H9 (cell line): ENCODE results near the gene SYT7. TPM values are rescaled to one million over a fixed set of nuclear protein-coding genes. Genes with fewer than 3 reads are reported as not detected.

Source experiments
- DNase-seq: peaks from one replicate; pipeline ENCODE4 v3.0.0-alpha.2; 2017
- H2AFZ ChIP-seq: one replicate; pipeline ENCODE4 v1.6.1; 2013; ENCODE audit warnings: mild to moderate bottlenecking, low read length, control low read depth, moderate library complexity
- H2AK5ac ChIP-seq: 2 replicates; pipeline ENCODE4 v1.6.1; 2013; ENCODE audit warnings: low read length, control low read depth, mixed read lengths; ENCODE audit not compliant: insufficient read length
- H2BK120ac ChIP-seq: one replicate; pipeline ENCODE4 v1.6.1; 2013; ENCODE audit warnings: low read depth, mild to moderate bottlenecking, low read length, control low read depth, inconsistent platforms; ENCODE audit not compliant: poor library complexity, severe bottlenecking
- H2BK12ac ChIP-seq: 2 replicates; pipeline ENCODE4 v1.6.1; 2013; ENCODE audit warnings: low read length, control low read depth, mixed read lengths, low read depth; ENCODE audit not compliant: insufficient read length
- H2BK15ac ChIP-seq: 2 replicates; pipeline ENCODE4 v1.6.1; 2013; ENCODE audit warnings: low read depth, low read length, control low read depth
- H2BK20ac ChIP-seq: one replicate; pipeline ENCODE4 v1.6.1; 2013; ENCODE audit warnings: low read depth, mild to moderate bottlenecking, low read length, control low read depth, inconsistent platforms; ENCODE audit not compliant: poor library complexity, severe bottlenecking
- H2BK5ac ChIP-seq: 2 replicates; pipeline ENCODE4 v1.6.1; 2013; ENCODE audit warnings: low read length, control low read depth, mixed read lengths; ENCODE audit not compliant: insufficient read length
- H3K14ac ChIP-seq: 2 replicates; pipeline ENCODE4 v1.6.1; 2013; ENCODE audit warnings: low read length, control low read depth; ENCODE audit not compliant: insufficient read depth
- H3K18ac ChIP-seq: 2 replicates; pipeline ENCODE4 v1.6.1; 2013; ENCODE audit warnings: low read depth, mild to moderate bottlenecking, mixed read lengths, low read length, control low read depth; ENCODE audit not compliant: insufficient read length
- H3K23ac ChIP-seq: 2 replicates; pipeline ENCODE4 v1.6.1; 2013; ENCODE audit warnings: low read length, control low read depth, mixed read lengths, low read depth; ENCODE audit not compliant: insufficient read length
- H3K23me2 ChIP-seq: 2 replicates; pipeline ENCODE4 v1.6.1; 2013; ENCODE audit warnings: low read depth, mild to moderate bottlenecking, mixed read lengths, low read length, control low read depth; ENCODE audit not compliant: insufficient read length, poor library complexity, severe bottlenecking
- H3K27ac ChIP-seq: 2 replicates; pipeline ENCODE4 v1.5.1; 2013; ENCODE audit warnings: low read length, control low read depth, mixed read lengths, low read depth; ENCODE audit not compliant: insufficient read length
- H3K27me3 ChIP-seq: 2 replicates; pipeline ENCODE4 v1.6.1; 2013; ENCODE audit warnings: low read length, control low read depth, inconsistent platforms; ENCODE audit not compliant: insufficient read depth
- H3K4ac ChIP-seq: 2 replicates; pipeline ENCODE4 v1.6.1; 2013; ENCODE audit warnings: low read depth, mild to moderate bottlenecking, control low read depth, inconsistent platforms, low read length, moderate library complexity
- H3K4me1 ChIP-seq: 2 replicates; pipeline ENCODE4 v1.6.1; 2013; ENCODE audit warnings: low read length, control low read depth, inconsistent platforms; ENCODE audit not compliant: insufficient read depth
- H3K4me2 ChIP-seq: 2 replicates; pipeline ENCODE4 v1.6.1; 2013; ENCODE audit warnings: low read length, control low read depth, mixed read lengths; ENCODE audit not compliant: insufficient read length, insufficient read depth
- H3K56ac ChIP-seq: 2 replicates; pipeline ENCODE4 v1.6.1; 2013; ENCODE audit warnings: low read depth, mild to moderate bottlenecking, mixed read lengths, low read length, control low read depth; ENCODE audit not compliant: insufficient read length
- H3K79me1 ChIP-seq: 2 replicates; pipeline ENCODE4 v1.6.1; 2013; ENCODE audit warnings: low read depth, mild to moderate bottlenecking, moderate library complexity, low read length, control low read depth, inconsistent platforms; ENCODE audit not compliant: insufficient read depth, poor library complexity, severe bottlenecking
- H3K79me2 ChIP-seq: 2 replicates; pipeline ENCODE4 v1.6.1; 2013; ENCODE audit warnings: low read length, control low read depth, inconsistent platforms; ENCODE audit not compliant: insufficient read depth
- H3K9ac ChIP-seq: 2 replicates; pipeline ENCODE4 v1.6.1; 2013; ENCODE audit warnings: low read length, control low read depth, mixed read lengths; ENCODE audit not compliant: insufficient read length; ENCODE audit errors: extremely low read depth
- H3K9me3 ChIP-seq: one replicate; pipeline ENCODE4 v1.6.1; 2013; ENCODE audit warnings: low read depth, low read length, inconsistent platforms; ENCODE audit not compliant: control insufficient read depth
- H3T11ph ChIP-seq: one replicate; pipeline ENCODE4 v1.6.1; 2013; ENCODE audit warnings: mild to moderate bottlenecking, low read length, control low read depth, inconsistent platforms
- H4K20me1 ChIP-seq: one replicate; pipeline ENCODE4 v1.6.1; 2013; ENCODE audit not compliant: control insufficient read depth, insufficient read length, insufficient read depth
- H4K5ac ChIP-seq: 2 replicates; pipeline ENCODE4 v1.6.1; 2013; ENCODE audit warnings: low read depth, mild to moderate bottlenecking, mixed read lengths, low read length, control low read depth; ENCODE audit not compliant: insufficient read length
- H4K8ac ChIP-seq: replicated peaks from 2 replicates; pipeline ENCODE4 v1.6.1; 2013; ENCODE audit warnings: low read length, control low read depth, mixed read lengths, low read depth; ENCODE audit not compliant: insufficient read length
- H4K91ac ChIP-seq: 2 replicates; pipeline ENCODE4 v1.6.1; 2013; ENCODE audit warnings: low read depth, mild to moderate bottlenecking, moderate library complexity, mixed read lengths, low read length, control low read depth; ENCODE audit not compliant: insufficient read length
- H3K27ac Mint-ChIP-seq, 3 experiments: 2 replicates in 2 of 3; 3 replicates in 1 of 3; pipeline ENCODE4 v1.8.0; 2020 to 2021; ENCODE audit warnings: mixed read lengths in 3 of 3, mild to moderate bottlenecking in 1 of 3, moderate library complexity in 1 of 3
- H3K27me3 Mint-ChIP-seq: 2 replicates; pipeline ENCODE4 v1.8.0; 2021; ENCODE audit warnings: low read depth, mild to moderate bottlenecking, moderate library complexity, mixed read lengths
- H3K36me3 Mint-ChIP-seq, 3 experiments: 2 replicates in 2 of 3; 3 replicates in 1 of 3; pipeline ENCODE4 v1.8.0; 2020 to 2021; ENCODE audit warnings: low read depth in 3 of 3, mixed read lengths in 3 of 3; ENCODE audit not compliant: insufficient read depth in 1 of 3
- H3K4me1 Mint-ChIP-seq, 2 experiments: 2 replicates each; pipeline ENCODE4 v1.8.0; 2020; ENCODE audit warnings: mixed read lengths in 2 of 2
- H3K4me3 Mint-ChIP-seq, 2 experiments: 2 replicates in 1 of 2; 3 replicates in 1 of 2; pipeline ENCODE4 v1.8.0; 2020 to 2021; ENCODE audit warnings: mild to moderate bottlenecking in 2 of 2, mixed read lengths in 2 of 2, moderate library complexity in 1 of 2
- H3K9me3 Mint-ChIP-seq, 2 experiments: 2 replicates in 1 of 2; 3 replicates in 1 of 2; pipeline ENCODE4 v1.8.0; 2020; ENCODE audit warnings: mild to moderate bottlenecking in 2 of 2, mixed read lengths in 2 of 2, moderate library complexity in 1 of 2
- WGBS: extraction: QIAGEN DNeasy Blood & Tissue Kit; methylation state at CpG from one replicate; pipeline ENCODE4 v1.1.7; 2013; ENCODE audit warnings: missing lambda C conversion rate, low lambda C conversion rate, mixed read lengths; ENCODE audit not compliant: insufficient read length; ENCODE audit errors: extremely low coverage; 5-methylcytosine and 5-hydroxymethylcytosine counted together
- total RNA-seq: library from RNA; stranded (reverse); gene quantifications from 2 replicates; pipeline ENCODE4 v1.2.1, GENCODE V29; 2021
- TF ChIP-seq, protein P1 (sequence below): fragments of 200-600 bp; sonication (generic); conservative IDR thresholded peaks from 3 replicates; pipeline ENCODE4 v1.8.0; 2021; ENCODE audit warnings: antibody characterized with exemption, mild to moderate bottlenecking

The SYT7 gene
- total RNA-seq, 1 experiment from 2014 or later, result 8.8 TPM

DNA sequence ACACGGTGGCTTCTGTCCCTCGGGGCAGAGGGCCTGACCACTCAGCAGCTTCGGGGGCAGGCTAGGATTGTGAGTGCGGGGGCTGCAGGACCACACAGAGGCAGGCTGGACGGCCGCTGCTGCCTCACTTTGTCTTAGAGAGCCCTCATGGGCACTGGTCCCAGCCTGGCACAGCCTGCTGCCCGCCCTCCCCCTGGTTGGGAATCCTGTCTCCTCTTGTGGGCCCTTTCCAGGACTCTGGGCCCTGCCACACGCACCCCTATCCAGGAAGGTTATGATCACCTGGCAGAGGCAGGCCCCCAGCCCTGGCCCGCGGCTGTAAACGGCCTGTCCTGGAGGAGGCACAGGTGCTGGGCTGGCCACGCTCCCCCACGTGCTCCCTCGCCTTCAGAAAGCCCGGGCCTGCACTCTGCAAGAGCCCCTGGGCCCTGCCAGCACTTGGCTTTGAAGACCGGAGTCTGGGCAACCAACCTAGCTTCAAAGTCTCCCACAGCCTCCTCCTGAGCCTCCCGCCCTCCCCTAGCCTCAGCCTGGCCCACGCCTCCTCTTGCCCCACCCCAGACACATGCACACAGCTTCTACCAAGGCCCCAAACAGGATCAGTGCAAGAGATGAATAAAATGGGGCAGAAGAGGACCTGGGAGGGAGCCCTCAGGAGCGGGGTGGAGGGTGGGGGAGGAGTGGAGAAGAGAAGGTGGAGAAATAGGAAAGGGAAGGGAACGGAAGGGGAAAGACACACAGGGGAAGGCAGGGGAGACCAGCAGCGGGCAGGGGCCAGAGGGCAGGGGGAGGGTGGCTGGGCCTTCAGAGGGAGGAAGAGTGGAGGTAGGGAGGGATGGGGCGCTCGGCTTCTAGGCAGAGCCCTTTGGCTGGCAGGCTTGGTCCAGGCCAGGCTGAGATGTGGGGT, 31.0 kb downstream of the SYT7 start:
- no CpG with 5 or more reads among the region's 23 CpGs for WGBS
- H3K4me3 Mint-ChIP-seq, result no peak overlapping the region
- peak overlapping the region in 1 of 3 experiments; percentile 52; a peak in 1 of 7 replicates for H3K27ac Mint-ChIP-seq
- H3K9ac ChIP-seq, result no peak overlapping the region
- no peaks in the 10 kb centered on the region; the same call in 1 of the 2 replicates for H3K4me1 ChIP-seq
- H2AFZ ChIP-seq, result no peak overlapping the region
- H4K91ac ChIP-seq, result no peak overlapping the region
- H2BK120ac ChIP-seq, result no peak overlapping the region
- H3T11ph ChIP-seq, result no peak overlapping the region
- no peak overlapping the region for H3K23ac ChIP-seq
- no peak overlapping the region for H2BK15ac ChIP-seq
- H3K9me3 ChIP-seq, result no peaks in the 10 kb centered on the region
- H2BK20ac ChIP-seq, result no peak overlapping the region
- H3K27me3 ChIP-seq, result peaks cover 4% of the 10 kb centered on the region; the same call in 1 of the 2 replicates
- peaks cover 26% of the 10 kb centered on the region for H3K27me3 Mint-ChIP-seq
- H3K9me3 Mint-ChIP-seq, result no peaks in the 10 kb centered on the region
- H4K20me1 ChIP-seq, result no peaks in the 10 kb centered on the region
- no peak overlapping the region for H3K27ac ChIP-seq
- peaks cover 0 to 5% (median 4%) of the 10 kb centered on the region in 3 experiments; a peak in 3 of 7 replicates for H3K36me3 Mint-ChIP-seq
- no peak overlapping the region for H2BK12ac ChIP-seq
- no peak overlapping the region for H3K4ac ChIP-seq
- no peak overlapping the region for H3K56ac ChIP-seq
- H3K18ac ChIP-seq, result no peak overlapping the region
- no peak overlapping the region for H3K14ac ChIP-seq
- H3K4me1 Mint-ChIP-seq, result peaks cover 20 to 64% of the 10 kb centered on the region in 2 experiments
- no peaks in the 10 kb centered on the region for H3K23me2 ChIP-seq
- no peak overlapping the region for H2BK5ac ChIP-seq
- no peak overlapping the region for H4K5ac ChIP-seq
- TF ChIP-seq, protein P1, sequence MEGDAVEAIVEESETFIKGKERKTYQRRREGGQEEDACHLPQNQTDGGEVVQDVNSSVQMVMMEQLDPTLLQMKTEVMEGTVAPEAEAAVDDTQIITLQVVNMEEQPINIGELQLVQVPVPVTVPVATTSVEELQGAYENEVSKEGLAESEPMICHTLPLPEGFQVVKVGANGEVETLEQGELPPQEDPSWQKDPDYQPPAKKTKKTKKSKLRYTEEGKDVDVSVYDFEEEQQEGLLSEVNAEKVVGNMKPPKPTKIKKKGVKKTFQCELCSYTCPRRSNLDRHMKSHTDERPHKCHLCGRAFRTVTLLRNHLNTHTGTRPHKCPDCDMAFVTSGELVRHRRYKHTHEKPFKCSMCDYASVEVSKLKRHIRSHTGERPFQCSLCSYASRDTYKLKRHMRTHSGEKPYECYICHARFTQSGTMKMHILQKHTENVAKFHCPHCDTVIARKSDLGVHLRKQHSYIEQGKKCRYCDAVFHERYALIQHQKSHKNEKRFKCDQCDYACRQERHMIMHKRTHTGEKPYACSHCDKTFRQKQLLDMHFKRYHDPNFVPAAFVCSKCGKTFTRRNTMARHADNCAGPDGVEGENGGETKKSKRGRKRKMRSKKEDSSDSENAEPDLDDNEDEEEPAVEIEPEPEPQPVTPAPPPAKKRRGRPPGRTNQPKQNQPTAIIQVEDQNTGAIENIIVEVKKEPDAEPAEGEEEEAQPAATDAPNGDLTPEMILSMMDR, result no peak
- no peak for DNase-seq
- H3K4me2 ChIP-seq, result no peak overlapping the region
- H4K8ac ChIP-seq, result no peak overlapping the region
- no peaks in the 10 kb centered on the region for H3K79me1 ChIP-seq
- no peak overlapping the region for H2AK5ac ChIP-seq
- H3K79me2 ChIP-seq, result no peaks in the 10 kb centered on the region
